RWPE2 (cell line): ENCODE results near the gene ENOX1.

Source experiments
- ATAC-seq: fragments of 200-7000 bp; cut with Tn5 transposase; 3 replicates; pipeline ENCODE4 v1.9.1; 2021; ENCODE audit warnings: low read depth
- DNase-seq: peaks from one replicate; pipeline ENCODE4 v3.0.0-alpha.2; 2020; ENCODE audit warnings: low spot score
- H3K27ac ChIP-seq: fragments of 450-650 bp; 2 replicates; pipeline ENCODE4 v1.5.1; 2017; ENCODE audit warnings: mild to moderate bottlenecking; ENCODE audit not compliant: poor library complexity, severe bottlenecking
- H3K27me3 ChIP-seq: fragments of 250-450 bp; sonication (Bioruptor Pico); 2 replicates; pipeline ENCODE4 v1.5.1; 2021; ENCODE audit warnings: mild to moderate bottlenecking, moderate library complexity; ENCODE audit not compliant: insufficient read depth, poor library complexity, severe bottlenecking
- H3K36me3 ChIP-seq: fragments of 250-450 bp; sonication (Bioruptor Pico); 2 replicates; pipeline ENCODE4 v1.5.1; 2020; ENCODE audit warnings: low read depth, mild to moderate bottlenecking, moderate library complexity
- H3K4me1 ChIP-seq: fragments of 250-450 bp; sonication (Bioruptor Pico); 2 replicates; pipeline ENCODE4 v1.5.1; 2021; ENCODE audit warnings: mild to moderate bottlenecking, moderate library complexity; ENCODE audit not compliant: insufficient read depth, poor library complexity, severe bottlenecking
- H3K4me3 ChIP-seq: fragments of 250-450 bp; sonication (Bioruptor Pico); 2 replicates; pipeline ENCODE4 v1.5.1; 2021; ENCODE audit warnings: mild to moderate bottlenecking, moderate library complexity; ENCODE audit not compliant: severe bottlenecking
- H3K9me3 ChIP-seq: fragments of 250-450 bp; sonication (Bioruptor Pico); 2 replicates; pipeline ENCODE4 v1.5.1; 2021; ENCODE audit warnings: mild to moderate bottlenecking, moderate library complexity; ENCODE audit not compliant: severe bottlenecking
- TF ChIP-seq, protein P1 (sequence below): fragments of 450-650 bp; IDR thresholded peaks from one replicate; pipeline ENCODE4 v1.5.1; 2017; ENCODE audit warnings: mild to moderate bottlenecking, moderate library complexity; ENCODE audit not compliant: poor library complexity, severe bottlenecking

The ENOX1 gene

DNA sequence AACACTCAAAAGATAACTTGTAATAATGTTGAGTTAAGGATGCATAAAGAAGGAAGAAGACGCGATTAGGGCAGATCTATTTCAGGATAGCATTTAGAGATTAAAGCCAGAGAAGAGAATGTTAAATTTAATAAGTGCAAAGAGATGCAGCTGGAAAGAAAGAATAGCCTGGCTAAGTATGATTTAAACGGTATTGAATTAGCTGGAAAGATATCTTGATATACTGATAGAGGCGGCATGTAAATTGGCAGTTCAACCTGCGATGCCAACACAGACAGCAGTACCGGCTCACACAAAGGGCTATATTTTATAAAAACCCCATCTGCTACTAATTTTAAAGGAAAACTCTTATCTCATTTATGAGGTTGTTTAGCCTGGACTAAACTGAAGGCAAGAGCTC lies 121.4 kb downstream of the ENOX1 start:
- Histone ChIP-seq H3K4me1 (peaks cover 10% of the 10 kb centered on the region), H3K27me3 (no peaks in the 10 kb centered on the region), H3K9me3 (no peaks in the 10 kb centered on the region), H3K36me3 (no peaks in the 10 kb centered on the region), H3K27ac (no peak overlapping the region), H3K4me3 (no peak overlapping the region)
- ATAC-seq (no peak), DNase-seq (no peak)
- TF ChIP-seq, protein P1, sequence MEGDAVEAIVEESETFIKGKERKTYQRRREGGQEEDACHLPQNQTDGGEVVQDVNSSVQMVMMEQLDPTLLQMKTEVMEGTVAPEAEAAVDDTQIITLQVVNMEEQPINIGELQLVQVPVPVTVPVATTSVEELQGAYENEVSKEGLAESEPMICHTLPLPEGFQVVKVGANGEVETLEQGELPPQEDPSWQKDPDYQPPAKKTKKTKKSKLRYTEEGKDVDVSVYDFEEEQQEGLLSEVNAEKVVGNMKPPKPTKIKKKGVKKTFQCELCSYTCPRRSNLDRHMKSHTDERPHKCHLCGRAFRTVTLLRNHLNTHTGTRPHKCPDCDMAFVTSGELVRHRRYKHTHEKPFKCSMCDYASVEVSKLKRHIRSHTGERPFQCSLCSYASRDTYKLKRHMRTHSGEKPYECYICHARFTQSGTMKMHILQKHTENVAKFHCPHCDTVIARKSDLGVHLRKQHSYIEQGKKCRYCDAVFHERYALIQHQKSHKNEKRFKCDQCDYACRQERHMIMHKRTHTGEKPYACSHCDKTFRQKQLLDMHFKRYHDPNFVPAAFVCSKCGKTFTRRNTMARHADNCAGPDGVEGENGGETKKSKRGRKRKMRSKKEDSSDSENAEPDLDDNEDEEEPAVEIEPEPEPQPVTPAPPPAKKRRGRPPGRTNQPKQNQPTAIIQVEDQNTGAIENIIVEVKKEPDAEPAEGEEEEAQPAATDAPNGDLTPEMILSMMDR: no peak

DNA sequence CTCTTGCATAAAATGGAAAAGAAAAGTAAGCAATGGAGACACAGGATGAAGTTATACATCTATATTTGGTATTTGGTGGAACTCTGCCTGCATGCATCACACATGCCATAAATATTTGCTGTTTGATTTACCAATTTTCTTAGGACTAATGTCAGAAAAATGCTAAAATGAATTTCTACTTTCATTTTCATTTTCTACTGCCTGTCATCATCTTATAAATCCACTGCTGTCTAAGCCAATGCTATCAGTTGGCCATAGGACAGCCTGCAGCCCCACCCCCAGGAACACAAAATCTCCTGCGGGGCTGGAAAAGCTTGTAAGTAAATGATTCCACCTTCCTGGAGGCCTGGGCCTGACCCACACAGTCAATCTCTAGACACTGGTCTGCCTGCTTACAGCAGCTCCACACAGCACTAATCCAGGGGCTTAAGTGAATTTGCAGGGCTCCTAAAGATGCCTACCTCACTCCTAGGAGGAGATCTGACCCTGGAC lies 122.0 kb downstream of the ENOX1 start:
- Histone ChIP-seq H3K27me3 (no peaks in the 10 kb centered on the region), H3K36me3 (no peaks in the 10 kb centered on the region), H3K27ac (peak overlapping the region; percentile 16), H3K4me1 (peaks cover 10% of the 10 kb centered on the region), H3K4me3 (no peak overlapping the region), H3K9me3 (no peaks in the 10 kb centered on the region)
- DNase-seq (no peak), ATAC-seq (peak; percentile 81)
- TF ChIP-seq, protein P1: no peak

DNA sequence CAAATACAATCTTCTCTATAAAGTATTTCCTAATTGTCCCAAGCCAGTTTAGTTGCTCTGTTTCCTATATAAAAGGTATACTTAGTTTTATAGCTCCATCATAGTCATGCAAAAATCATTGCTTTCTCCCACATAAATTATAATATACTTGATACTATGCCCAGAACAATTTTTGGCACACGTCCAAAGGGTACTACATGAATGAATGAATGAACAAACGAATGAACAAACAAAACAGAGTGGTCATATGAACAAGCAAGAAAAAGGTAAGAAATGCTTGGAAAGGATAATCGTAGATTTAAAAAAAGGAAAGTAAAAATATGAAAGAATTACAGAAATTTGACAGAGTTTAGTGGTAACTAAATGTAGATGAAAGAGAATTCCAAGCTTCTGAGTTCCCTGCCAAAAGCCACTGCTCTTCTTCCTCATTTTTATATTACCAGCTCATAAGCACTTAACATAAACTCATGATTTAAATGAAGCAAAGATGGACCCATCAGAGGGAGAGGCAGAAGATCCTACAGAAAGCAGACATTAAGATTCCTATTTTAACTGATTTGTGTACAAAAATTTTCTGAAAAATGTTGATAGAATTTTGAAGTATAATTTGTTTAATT lies 123.2 kb downstream of the ENOX1 start:
- Histone ChIP-seq H3K4me1 (peaks cover 10% of the 10 kb centered on the region), H3K27me3 (no peaks in the 10 kb centered on the region), H3K9me3 (no peaks in the 10 kb centered on the region), H3K4me3 (no peak overlapping the region), H3K36me3 (no peaks in the 10 kb centered on the region), H3K27ac (no peak overlapping the region)
- DNase-seq (no peak), ATAC-seq (no peak)
- TF ChIP-seq, protein P1: no peak

DNA sequence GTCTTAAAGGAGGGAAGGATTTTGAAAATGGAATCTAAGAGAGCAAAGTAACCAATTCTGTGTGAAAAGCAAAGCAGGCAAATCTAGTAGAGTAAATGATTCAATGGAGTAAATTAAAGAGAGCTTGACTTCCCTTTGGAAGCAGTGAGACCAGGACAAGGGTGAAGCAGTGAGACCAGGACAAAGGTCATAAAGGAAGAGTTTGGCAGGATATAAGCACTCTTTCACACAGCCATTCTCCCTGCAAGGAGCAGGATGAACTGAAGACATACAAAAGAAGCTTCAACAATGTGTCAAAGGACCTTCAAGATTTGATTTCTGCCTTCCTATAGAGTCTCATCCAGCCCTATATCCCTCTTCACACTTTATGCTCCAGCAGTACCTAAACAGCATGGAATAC lies 123.8 kb downstream of the ENOX1 start:
- no peak for ATAC-seq
- H3K4me1 ChIP-seq: peaks cover 10% of the 10 kb centered on the region
- no peaks in the 10 kb centered on the region for H3K9me3 ChIP-seq
- DNase-seq: no peak
- no peak overlapping the region for H3K4me3 ChIP-seq
- TF ChIP-seq, protein P1: no peak
- no peaks in the 10 kb centered on the region for H3K36me3 ChIP-seq
- no peaks in the 10 kb centered on the region for H3K27me3 ChIP-seq
- H3K27ac ChIP-seq: no peak overlapping the region

DNA sequence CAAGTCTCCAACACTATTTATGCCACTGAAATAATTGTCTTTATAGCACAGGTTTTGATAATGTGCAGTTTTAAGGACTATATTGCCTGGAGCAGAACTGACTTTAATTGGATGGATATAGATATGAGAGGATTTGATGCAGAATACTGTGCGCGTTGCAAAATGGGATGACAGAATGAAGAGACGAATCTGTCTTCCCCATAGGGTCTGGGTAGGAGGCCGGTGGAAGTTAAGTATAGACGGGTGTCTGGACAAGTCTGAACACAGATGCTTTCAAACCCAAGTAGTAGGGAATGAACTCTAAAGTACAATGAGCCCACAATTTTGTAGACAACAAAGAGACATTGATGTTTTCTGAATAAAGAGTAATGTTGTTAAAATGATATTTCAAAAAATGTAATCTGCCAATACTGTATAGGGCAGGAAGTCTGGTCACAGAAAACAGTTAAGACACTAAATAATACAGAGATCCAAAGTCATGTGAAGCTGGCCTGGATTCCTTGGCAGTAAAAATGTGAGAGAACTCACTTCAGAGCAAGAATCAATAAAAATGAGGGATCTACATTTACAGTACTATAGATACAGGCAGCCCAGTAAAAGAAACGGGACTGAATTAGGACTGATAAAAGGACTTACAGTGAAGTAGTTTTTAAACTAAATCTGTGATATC lies 125.5 kb downstream of the ENOX1 start:
- Histone ChIP-seq H3K4me3 (no peak overlapping the region), H3K9me3 (no peaks in the 10 kb centered on the region), H3K4me1 (peaks cover 10% of the 10 kb centered on the region), H3K36me3 (no peaks in the 10 kb centered on the region), H3K27me3 (no peaks in the 10 kb centered on the region), H3K27ac (no peak overlapping the region)
- ATAC-seq (no peak), DNase-seq (no peak)
- TF ChIP-seq, protein P1: no peak
